ENCODE results near the gene TLR4. TPM values are rescaled to one million over a fixed set of nuclear protein-coding genes. Genes with fewer than 3 reads are reported as not detected.

The TLR4 gene
- polyA plus RNA-seq, 1 experiment: 5.4 TPM

- CTCF ChIA-PET: interaction anchor here (0.9 kb wide), 1 partner anchor 25 kb away, joined by 3 read pairs; no protein-coding TSS in a partner anchor
- Histone ChIP-seq H3K27me3 (ENCODE audit: control insufficient read depth, insufficient read depth, low read length) (no peaks in the 10 kb centered on the region), H3K4me3 (ENCODE audit: low read depth, low read length) (no peak overlapping the region), H3K36me3 (ENCODE audit: control insufficient read depth, insufficient read depth, low read length) (no peaks in the 10 kb centered on the region)
- DNase-seq (ENCODE audit: low read depth): peak; percentile 31
- POLR2A ChIA-PET: no interaction called here
- no peak for TF ChIP-seq CTCF (IDR thresholded peaks at IDR 0.05; ENCODE audit: insufficient read depth, low read depth, low read length)
These were observed 59.1 kb downstream of the TLR4 start for GRCh38 chr9:117763314-117763713.

GRCh38 chr9:117768750-117769395 lies 64.7 kb downstream of the TLR4 start:
- Histone ChIP-seq H3K4me3 (ENCODE audit: low read depth, low read length) (no peak overlapping the region), H3K36me3 (ENCODE audit: control insufficient read depth, insufficient read depth, low read length) (no peaks in the 10 kb centered on the region), H3K27me3 (ENCODE audit: control insufficient read depth, insufficient read depth, low read length) (no peaks in the 10 kb centered on the region)
- DNase-seq (ENCODE audit: low read depth): no peak
- TF ChIP-seq CTCF (IDR thresholded peaks at IDR 0.05; ENCODE audit: insufficient read depth, low read depth, low read length): no peak
- POLR2A ChIA-PET: no interaction called here
- CTCF ChIA-PET: interaction anchor here (1.2 to 1.5 kb wide), 2 partner anchors 14 to 16 kb away, joined by 3 read pairs; no protein-coding TSS in a partner anchor

- DNase-seq (ENCODE audit: low read depth): no peak
- ChIA-PET CTCF (no interaction called here), POLR2A (no interaction called here)
- Histone ChIP-seq H3K4me3 (ENCODE audit: low read depth, low read length) (no peak overlapping the region), H3K36me3 (ENCODE audit: control insufficient read depth, insufficient read depth, low read length) (no peaks in the 10 kb centered on the region), H3K27me3 (ENCODE audit: control insufficient read depth, insufficient read depth, low read length) (no peaks in the 10 kb centered on the region)
- TF ChIP-seq CTCF (IDR thresholded peaks at IDR 0.05; ENCODE audit: insufficient read depth, low read depth, low read length): no peak
These were observed 66.9 kb downstream of the TLR4 start for GRCh38 chr9:117771136-117771535.

GRCh38 chr9:117772960-117773359 lies 68.8 kb downstream of the TLR4 start:
- DNase-seq (ENCODE audit: low read depth): peak; percentile 73
- Histone ChIP-seq H3K36me3 (ENCODE audit: control insufficient read depth, insufficient read depth, low read length) (no peaks in the 10 kb centered on the region), H3K27me3 (ENCODE audit: control insufficient read depth, insufficient read depth, low read length) (no peaks in the 10 kb centered on the region), H3K4me3 (ENCODE audit: low read depth, low read length) (no peak overlapping the region)
- ChIA-PET POLR2A (no interaction called here), CTCF (no interaction called here)
- no peak for TF ChIP-seq CTCF (IDR thresholded peaks at IDR 0.05; ENCODE audit: insufficient read depth, low read depth, low read length)

Small RNA genes lying within 50 kb of the gene (small RNA-seq; reads per million reads assigned to genes)
- not detected for gene RNU6-1082P (ENCODE audit: insufficient read length, low read depth, low replicate concordance)
